Measurements from ENCODE around the gene ADAMTS3.
A peak's percentile ranks its signal among the peaks of the same experiment; 100 is the strongest.
"Not testable (repeated sequence)": the region's sequence is repeated elsewhere in the genome, so short reads cannot be mapped to it uniquely, and the experiment has no call there.

The ADAMTS3 gene

GRCh38 chr4:72552447-72552846 lies 16.6 kb downstream of the ADAMTS3 start:
- no peak for DNase-seq

- DNase-seq = no peak
Measured at GRCh38 chr4:72546456-72546855, 22.6 kb downstream of the ADAMTS3 start.

- DNase-seq = not testable (repeated sequence)
Measured at GRCh38 chr4:72540694-72541093, 28.3 kb downstream of the ADAMTS3 start.

- peak; percentile 28 for DNase-seq
Measured at GRCh38 chr4:72538006-72538405, 31.0 kb downstream of the ADAMTS3 start.

GRCh38 chr4:72536443-72536842 lies 32.6 kb downstream of the ADAMTS3 start:
- peak; percentile 50 for DNase-seq

GRCh38 chr4:72531768-72532290 lies 37.2 kb downstream of the ADAMTS3 start:
- peak; percentile 63 for DNase-seq

GRCh38 chr4:72531322-72531721 lies 37.7 kb downstream of the ADAMTS3 start:
- DNase-seq = no peak

- no peak for DNase-seq
Measured at GRCh38 chr4:72529148-72529822, 39.7 kb downstream of the ADAMTS3 start.

- DNase-seq = no peak
Measured at GRCh38 chr4:72527038-72527646, 41.9 kb downstream of the ADAMTS3 start.

- no peak for DNase-seq
Measured at GRCh38 chr4:72525938-72526337, 43.1 kb downstream of the ADAMTS3 start.

GRCh38 chr4:72522440-72522839 lies 46.6 kb downstream of the ADAMTS3 start:
- DNase-seq = no peak

- DNase-seq = peak; percentile 94
Measured at GRCh38 chr4:72513227-72513626, 55.8 kb downstream of the ADAMTS3 start.

- DNase-seq = no peak
Measured at GRCh38 chr4:72507860-72508419, 61.1 kb downstream of the ADAMTS3 start.

GRCh38 chr4:72507167-72507566 lies 61.9 kb downstream of the ADAMTS3 start:
- no peak for DNase-seq

- peak; percentile 77 for DNase-seq
Measured at GRCh38 chr4:72505314-72505744, 63.7 kb downstream of the ADAMTS3 start.

- no peak for DNase-seq
Measured at GRCh38 chr4:72500214-72500613, 68.8 kb downstream of the ADAMTS3 start.

- DNase-seq = no peak
Measured at GRCh38 chr4:72496119-72496518, 72.9 kb downstream of the ADAMTS3 start.

GRCh38 chr4:72494156-72494555 lies 74.9 kb downstream of the ADAMTS3 start:
- DNase-seq = no peak

GRCh38 chr4:72489267-72489666 lies 79.8 kb downstream of the ADAMTS3 start:
- DNase-seq = peak; percentile 43

- no peak for DNase-seq
Measured at GRCh38 chr4:72486991-72487390, 82.0 kb downstream of the ADAMTS3 start.

- no peak for DNase-seq
Measured at GRCh38 chr4:72484981-72485380, 84.0 kb downstream of the ADAMTS3 start.

- peak; percentile 91 for DNase-seq
Measured at GRCh38 chr4:72473434-72473900, 95.6 kb downstream of the ADAMTS3 start.

GRCh38 chr4:72471816-72472215 lies 97.2 kb downstream of the ADAMTS3 start:
- DNase-seq = no peak

GRCh38 chr4:72468904-72469502 lies 100.0 kb downstream of the ADAMTS3 start:
- peak; percentile 67 for DNase-seq

Measured in OCI-M1 (cell line).